Activated naive CD4-positive, alpha-beta T cell treated with anti-CD3 and anti-CD28 coated beads, Interleukin-2, amount 50 U/mL, for 16 hours (primary cell): ENCODE data around the gene PDLIM4.

Experiments
- DNase-seq: peaks from one replicate; pipeline ENCODE4 v3.0.0-alpha.2; 2020

Gene PDLIM4

DNA sequence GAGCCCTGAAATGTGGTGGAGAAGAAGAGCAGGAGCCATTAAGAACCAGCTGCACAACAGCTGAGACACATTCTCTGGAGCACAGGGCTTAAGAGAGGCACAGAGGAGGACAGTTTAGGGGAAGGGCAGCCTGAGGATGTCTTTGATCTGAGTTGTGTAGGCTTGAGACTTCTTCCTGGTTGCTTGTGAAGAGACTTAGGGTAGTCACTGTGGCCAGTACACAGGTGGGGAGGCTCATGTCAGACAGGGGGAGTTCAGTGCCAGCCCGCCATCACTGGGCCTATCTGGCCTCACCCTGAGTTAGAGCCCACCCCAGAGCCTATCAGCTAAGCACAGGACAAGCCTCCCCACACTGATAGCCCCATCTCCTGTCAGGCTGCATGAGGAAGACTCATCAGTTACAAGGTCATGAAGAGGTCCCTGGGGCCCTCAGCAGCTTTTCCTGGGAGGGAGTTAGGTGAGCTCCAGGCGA is 56.5 kb downstream of the PDLIM4 start:
- DNase-seq = no peak

DNA sequence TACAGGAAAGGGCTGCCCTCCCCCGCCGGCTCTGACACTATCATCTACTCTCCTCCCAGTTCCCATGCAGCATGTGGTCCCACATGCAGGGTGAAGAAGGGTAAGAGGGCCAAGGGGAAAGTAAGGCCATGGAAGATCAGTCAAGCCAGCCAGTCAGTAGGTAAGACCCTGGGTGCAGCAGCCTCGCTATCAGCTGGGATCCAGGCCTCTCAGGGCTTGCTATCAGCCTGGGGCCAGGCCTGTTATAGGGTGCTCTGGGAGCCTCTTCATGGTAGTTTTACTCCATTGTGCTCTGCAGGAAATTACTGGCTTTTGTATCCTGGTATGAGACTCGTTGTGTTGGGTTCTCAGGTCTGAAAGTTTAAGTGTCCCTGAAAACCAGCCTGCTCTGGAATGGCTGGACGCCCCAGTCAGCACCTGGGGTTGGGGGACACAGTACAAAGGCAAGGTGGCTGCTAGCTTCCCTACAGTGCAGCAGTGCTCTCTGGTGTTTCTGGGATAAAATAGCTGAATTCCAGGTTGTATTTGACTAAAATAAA is 58.1 kb downstream of the PDLIM4 start:
- DNase-seq = no peak

DNA sequence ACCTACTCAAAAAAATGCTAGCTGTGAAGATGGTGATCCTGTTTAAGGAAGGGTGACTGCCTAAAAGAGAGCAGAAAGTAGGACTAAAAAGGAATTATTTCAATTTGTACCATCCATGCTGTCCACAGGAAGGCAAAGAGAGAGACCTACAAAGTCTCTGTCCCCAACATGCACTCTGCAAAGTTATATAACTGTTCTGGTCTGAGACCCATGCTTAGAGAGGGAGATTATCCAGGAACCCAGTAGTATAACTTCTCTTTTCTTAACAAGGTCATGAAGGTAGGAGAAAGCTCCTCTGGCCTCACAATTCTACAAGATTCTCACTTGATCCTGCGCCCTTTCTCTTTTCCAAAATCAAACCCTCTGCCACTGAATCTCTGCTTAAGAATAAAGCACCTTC is 62.5 kb downstream of the PDLIM4 start:
- DNase-seq = no peak

GRCh38 chr5:132321109-132321721 is 63.7 kb downstream of the PDLIM4 start:
- no peak for DNase-seq

DNA sequence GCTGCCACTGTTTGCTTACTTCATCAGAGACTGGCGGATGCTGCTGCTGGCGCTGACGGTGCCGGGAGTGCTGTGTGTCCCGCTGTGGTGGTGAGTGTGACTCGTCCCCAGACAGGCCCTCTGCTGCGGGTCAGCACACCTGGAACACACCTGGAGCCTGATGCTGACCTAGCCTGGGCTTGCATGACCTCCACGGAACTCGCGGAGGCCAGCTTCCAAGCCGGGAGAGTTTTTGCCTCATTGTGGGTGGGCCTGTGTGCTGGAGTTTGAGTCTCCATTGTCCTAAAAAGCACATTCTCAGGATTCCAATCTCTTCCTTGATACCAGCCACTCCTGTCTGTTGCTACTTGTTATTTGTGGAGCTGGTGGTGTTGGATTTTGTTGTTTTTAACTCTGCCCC is 64.8 kb downstream of the PDLIM4 start:
- no peak for DNase-seq
